Left ventricle myocardium inferior (tissue), 1 donor: Measurements from ENCODE around the gene GPC6. TPM values are rescaled to one million over a fixed set of nuclear protein-coding genes. Genes with fewer than 3 reads are reported as not detected.

ENCODE experiments used
- DNase-seq: peaks from one replicate; pipeline ENCODE4 v3.0.0-alpha.2; 2020
- H3K27ac ChIP-seq: fragments of 200-600 bp; replicated peaks from 2 replicates; pipeline ENCODE4 v1.8.0; 2021
- H3K27me3 ChIP-seq: fragments of 200-600 bp; 2 replicates; pipeline ENCODE4 v1.8.0; 2021; ENCODE audit warnings: low read depth
- H3K36me3 ChIP-seq: fragments of 200-600 bp; 2 replicates; pipeline ENCODE4 v1.8.0; 2021
- H3K4me1 ChIP-seq: fragments of 200-600 bp; 2 replicates; pipeline ENCODE4 v1.8.0; 2021
- H3K4me3 ChIP-seq: fragments of 200-600 bp; 2 replicates; pipeline ENCODE4 v1.8.0; 2021; ENCODE audit warnings: mild to moderate bottlenecking, moderate library complexity
- H3K9me3 ChIP-seq: fragments of 200-600 bp; replicated peaks from 2 replicates; pipeline ENCODE4 v1.8.0; 2021
- intact Hi-C: fragments of 100-400 bp; cut with micrococcal nuclease; formaldehyde crosslinking; loops from one replicate; pipeline ENCODE4 v1.11.0; 2022
- total RNA-seq: library from RNA; stranded (reverse); fragmentation: NEBNext Ultra II Directional; extraction: Animal tissue kit (Norgen Biotek cat#: 25700); gene quantifications from one replicate; pipeline ENCODE4 v1.2.1, GENCODE V29; 2021
- TF ChIP-seq, protein P1 (sequence below): fragments of 200-600 bp; IDR thresholded peaks from 2 replicates; pipeline ENCODE4 v1.8.0; 2021; ENCODE audit warnings: antibody characterized with exemption, mild to moderate bottlenecking, borderline replicate concordance
- donor health status: DM: no; HTN: yes; CAD: no; lungs with severe emphysema.

The GPC6 gene
- total RNA-seq, 1 donor from 2014 or later, result 1.8 TPM

DNA sequence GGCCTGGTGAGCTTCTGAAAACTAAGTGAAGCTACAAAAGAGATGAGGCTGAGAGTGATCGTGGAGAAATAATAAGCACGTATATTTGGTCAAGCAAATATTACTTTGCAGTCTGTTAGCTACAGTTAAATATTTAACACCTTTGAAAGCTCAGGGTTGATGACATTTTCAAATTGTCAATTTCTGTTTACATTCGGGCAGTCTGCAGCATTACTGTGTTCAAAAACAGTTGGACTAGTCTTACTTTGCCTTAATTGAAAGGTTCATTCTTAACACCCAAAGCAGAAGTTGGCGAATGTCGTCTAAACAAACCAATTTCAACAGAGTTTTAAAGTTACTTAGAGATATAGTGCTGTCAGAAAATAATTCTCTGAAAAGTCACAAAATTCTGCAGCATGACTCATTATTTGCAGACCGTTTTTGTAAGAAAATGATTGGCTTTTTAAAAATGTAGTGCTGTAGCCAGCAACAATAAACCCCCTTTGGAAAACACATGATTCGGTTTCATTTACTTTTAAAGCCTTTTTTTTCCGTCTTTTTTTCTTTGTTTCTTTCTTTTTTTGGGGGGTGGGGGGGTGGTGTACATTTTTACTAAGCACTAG is 549.0 kb downstream of the GPC6 start:
- Histone ChIP-seq H3K4me1 (no peaks in the 10 kb centered on the region), H3K9me3 (no peaks in the 10 kb centered on the region), H3K27ac (no peak overlapping the region), H3K4me3 (no peak overlapping the region), H3K36me3 (no peaks in the 10 kb centered on the region), H3K27me3 (no peaks in the 10 kb centered on the region)
- TF ChIP-seq, protein P1, sequence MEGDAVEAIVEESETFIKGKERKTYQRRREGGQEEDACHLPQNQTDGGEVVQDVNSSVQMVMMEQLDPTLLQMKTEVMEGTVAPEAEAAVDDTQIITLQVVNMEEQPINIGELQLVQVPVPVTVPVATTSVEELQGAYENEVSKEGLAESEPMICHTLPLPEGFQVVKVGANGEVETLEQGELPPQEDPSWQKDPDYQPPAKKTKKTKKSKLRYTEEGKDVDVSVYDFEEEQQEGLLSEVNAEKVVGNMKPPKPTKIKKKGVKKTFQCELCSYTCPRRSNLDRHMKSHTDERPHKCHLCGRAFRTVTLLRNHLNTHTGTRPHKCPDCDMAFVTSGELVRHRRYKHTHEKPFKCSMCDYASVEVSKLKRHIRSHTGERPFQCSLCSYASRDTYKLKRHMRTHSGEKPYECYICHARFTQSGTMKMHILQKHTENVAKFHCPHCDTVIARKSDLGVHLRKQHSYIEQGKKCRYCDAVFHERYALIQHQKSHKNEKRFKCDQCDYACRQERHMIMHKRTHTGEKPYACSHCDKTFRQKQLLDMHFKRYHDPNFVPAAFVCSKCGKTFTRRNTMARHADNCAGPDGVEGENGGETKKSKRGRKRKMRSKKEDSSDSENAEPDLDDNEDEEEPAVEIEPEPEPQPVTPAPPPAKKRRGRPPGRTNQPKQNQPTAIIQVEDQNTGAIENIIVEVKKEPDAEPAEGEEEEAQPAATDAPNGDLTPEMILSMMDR, result no peak
- no peak for DNase-seq
- intact Hi-C loops, result no loop called here

DNA sequence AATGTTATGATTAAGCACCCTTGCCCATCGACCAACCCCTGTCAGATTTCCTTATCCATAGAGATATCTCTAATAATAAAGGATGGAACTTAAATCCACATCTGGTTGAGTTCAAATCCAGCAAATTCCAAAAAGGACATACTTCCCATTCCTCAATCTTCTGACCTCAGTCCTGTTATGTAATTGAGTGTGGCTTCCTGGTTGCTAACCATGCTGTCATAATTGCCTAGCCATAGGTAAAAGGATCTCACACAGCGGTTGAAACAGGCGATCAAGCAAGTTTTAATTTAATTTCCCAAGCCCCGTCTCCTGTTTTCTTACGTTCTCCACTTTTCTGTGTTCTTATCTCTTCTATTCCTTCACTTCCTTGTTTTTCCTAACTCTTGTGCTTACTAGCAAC is 550.3 kb downstream of the GPC6 start:
- Histone ChIP-seq H3K27ac (no peak overlapping the region), H3K9me3 (no peaks in the 10 kb centered on the region), H3K4me1 (no peaks in the 10 kb centered on the region), H3K4me3 (no peak overlapping the region), H3K36me3 (no peaks in the 10 kb centered on the region), H3K27me3 (no peaks in the 10 kb centered on the region)
- DNase-seq, result no peak
- TF ChIP-seq, protein P1, result no peak
- intact Hi-C loops, result no loop called here

DNA sequence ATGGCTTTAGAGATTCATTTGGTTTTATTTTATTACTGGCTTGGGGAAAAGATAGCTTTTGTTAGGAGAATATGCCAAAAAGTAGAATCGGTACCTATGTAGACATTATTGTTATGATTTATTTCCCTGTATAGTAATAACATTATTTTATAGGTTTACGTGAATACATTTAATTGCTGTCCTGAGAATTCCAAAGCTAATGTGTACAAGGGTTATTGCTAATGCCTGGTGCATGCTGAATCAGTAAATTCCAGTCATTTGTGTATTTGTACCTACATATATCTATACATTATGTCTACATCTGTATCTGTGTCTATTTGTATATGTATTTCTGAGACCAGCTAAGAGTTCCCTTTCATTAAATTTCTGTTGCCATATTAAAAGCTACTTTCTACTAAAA is 550.9 kb downstream of the GPC6 start:
- intact Hi-C loops, result no loop called here
- DNase-seq, result no peak
- H3K27ac ChIP-seq, result no peak overlapping the region
- no peaks in the 10 kb centered on the region for H3K4me1 ChIP-seq
- no peaks in the 10 kb centered on the region for H3K9me3 ChIP-seq
- TF ChIP-seq, protein P1, result no peak
- H3K4me3 ChIP-seq, result no peak overlapping the region
- H3K27me3 ChIP-seq, result no peaks in the 10 kb centered on the region
- no peaks in the 10 kb centered on the region for H3K36me3 ChIP-seq

DNA sequence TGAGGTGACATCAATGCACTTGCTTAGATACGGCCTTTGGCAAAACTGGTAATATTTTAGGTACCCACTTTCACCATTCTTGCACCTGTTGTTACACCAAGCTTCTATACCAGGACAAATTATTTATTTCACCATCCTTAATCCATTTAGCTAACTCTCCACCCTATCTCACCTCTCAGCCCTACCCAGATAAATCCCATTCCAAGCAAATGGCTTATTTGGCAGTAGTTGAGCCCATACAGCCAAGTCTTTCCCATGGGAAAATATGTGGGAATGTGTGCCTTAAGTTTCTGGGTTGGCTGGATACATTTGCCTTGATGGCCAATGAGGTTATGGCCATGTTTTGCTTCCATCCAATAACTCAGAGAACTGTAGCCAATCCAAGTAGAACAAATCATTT is 551.9 kb downstream of the GPC6 start:
- no peak for DNase-seq
- no peaks in the 10 kb centered on the region for H3K9me3 ChIP-seq
- intact Hi-C loops, result no loop called here
- no peaks in the 10 kb centered on the region for H3K4me1 ChIP-seq
- H3K4me3 ChIP-seq, result no peak overlapping the region
- TF ChIP-seq, protein P1, result no peak
- no peaks in the 10 kb centered on the region for H3K27me3 ChIP-seq
- H3K36me3 ChIP-seq, result no peaks in the 10 kb centered on the region
- H3K27ac ChIP-seq, result no peak overlapping the region

DNA sequence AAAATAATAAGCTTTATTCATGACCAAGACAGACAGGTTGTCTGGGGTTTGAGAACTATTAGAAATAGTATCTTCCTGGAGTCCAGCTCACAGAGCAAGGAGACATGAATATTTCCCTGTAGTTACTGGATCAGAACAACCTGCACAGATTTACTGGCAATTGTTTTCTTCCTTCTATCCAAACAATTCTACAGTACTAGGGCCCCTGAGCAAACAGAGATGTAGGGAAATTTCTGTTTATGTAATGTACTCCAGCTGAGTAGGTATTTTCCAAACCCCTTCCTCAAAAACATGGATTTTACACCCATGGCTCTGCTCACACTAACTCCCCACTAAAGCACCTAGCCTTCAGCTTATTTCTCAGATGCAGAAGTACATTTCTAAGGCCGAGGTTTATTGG is 557.6 kb downstream of the GPC6 start:
- Histone ChIP-seq H3K9me3 (no peaks in the 10 kb centered on the region), H3K36me3 (no peaks in the 10 kb centered on the region), H3K4me1 (no peaks in the 10 kb centered on the region), H3K27ac (no peak overlapping the region), H3K27me3 (no peaks in the 10 kb centered on the region), H3K4me3 (no peak overlapping the region)
- TF ChIP-seq, protein P1, result no peak
- no peak for DNase-seq
- intact Hi-C loops, result no loop called here
